PC-9 (cell line): ENCODE results near the gene EDEM1. TPM values are rescaled to one million over a fixed set of nuclear protein-coding genes. Genes with fewer than 3 reads are reported as not detected.
A peak's percentile ranks its signal among the peaks of the same experiment; 100 is the strongest.

Experiments used
- BruUV-seq: library from RNA; stranded (reverse); fragments of 400-500 nt; replicated peaks from 2 replicates; lab custom pipeline; 2021; lab: Mats Ljungman, UMichigan
- CTCF ChIA-PET: fragments of 300-600 bp; sonication (Branson Sonifier 250); formaldehyde crosslinking; loops from one replicate; lab custom pipeline; 2022; ENCODE audit warnings: antibody characterized with exemption; lab: Charles Lee
- POLR2A ChIA-PET: fragments of 300-600 bp; sonication (Branson Sonifier 250); formaldehyde crosslinking; loops from one replicate; lab custom pipeline; 2022; ENCODE audit warnings: antibody characterized with exemption; ENCODE audit not compliant: unreplicated experiment; lab: Charles Lee
- DNase-seq, 2 experiments: peaks; one replicate each; pipeline versions ENCODE4 v3.0.0 to v3.0.0-alpha.2; 2015 to 2022; ENCODE audit warnings: mixed read lengths in 1 of 2
- H2AFZ ChIP-seq: fragments of 200-600 bp; sonication (generic); 2 replicates; pipeline ENCODE4 v1.8.1; 2017; ENCODE audit warnings: antibody characterized with exemption
- H3F3A ChIP-seq: fragments of 200-600 bp; sonication (generic); 2 replicates; pipeline ENCODE4 v1.8.1; 2017; ENCODE audit warnings: antibody characterized with exemption, mild to moderate bottlenecking, low read depth; ENCODE audit not compliant: insufficient read depth
- H3K27ac ChIP-seq: fragments of 200-600 bp; sonication (generic); 2 replicates; pipeline ENCODE4 v1.6.1; 2016; ENCODE audit warnings: mixed run types
- H3K27me3 ChIP-seq: fragments of 200-600 bp; sonication (generic); 2 replicates; pipeline ENCODE4 v1.6.1; 2016; ENCODE audit warnings: low read depth, mixed run types; ENCODE audit not compliant: insufficient read depth
- H3K36me3 ChIP-seq: fragments of 200-600 bp; sonication (generic); 2 replicates; pipeline ENCODE4 v1.6.1; 2016; ENCODE audit warnings: low read depth, mixed run types
- H3K4me1 ChIP-seq: fragments of 200-600 bp; sonication (generic); replicated peaks from 2 replicates; pipeline ENCODE4 v1.6.1; 2016; ENCODE audit warnings: mixed run types; ENCODE audit not compliant: insufficient read depth
- H3K4me2 ChIP-seq: fragments of 200-600 bp; sonication (generic); 2 replicates; pipeline ENCODE4 v1.6.1; 2017; ENCODE audit warnings: mixed run types
- H3K4me3 ChIP-seq: fragments of 200-600 bp; sonication (generic); 2 replicates; pipeline ENCODE4 v1.6.1; 2016; ENCODE audit warnings: mixed run types
- H3K79me2 ChIP-seq: fragments of 200-600 bp; sonication (generic); 2 replicates; pipeline ENCODE4 v1.6.1; 2017; ENCODE audit warnings: low read depth, mixed run types
- H3K9me2 ChIP-seq: fragments of 200-600 bp; sonication (generic); 2 replicates; pipeline ENCODE4 v1.8.1; 2017; ENCODE audit warnings: mild to moderate bottlenecking; ENCODE audit not compliant: insufficient read depth
- H3K9me3 ChIP-seq: fragments of 200-600 bp; sonication (generic); 2 replicates; pipeline ENCODE4 v1.8.1; 2016; ENCODE audit warnings: low read depth; ENCODE audit not compliant: insufficient read depth
- H4K20me1 ChIP-seq: fragments of 200-600 bp; sonication (generic); 2 replicates; pipeline ENCODE4 v1.8.1; 2017; ENCODE audit not compliant: insufficient read depth
- CTCF ChIP-seq: fragments of 200-600 bp; sonication (generic); conservative IDR thresholded peaks from 2 replicates; pipeline ENCODE4 v1.6.1; 2017; ENCODE audit warnings: mixed run types, antibody characterized with exemption, mild to moderate bottlenecking, moderate library complexity
- EZH2 ChIP-seq: fragments of 200-600 bp; sonication (generic); IDR thresholded peaks from 2 replicates; pipeline ENCODE4 v1.8.0; 2017; ENCODE audit warnings: antibody characterized with exemption, low read depth
- intact Hi-C: fragments of 100-400 bp; cut with micrococcal nuclease; formaldehyde crosslinking; loops from one replicate; pipeline ENCODE4 v1.10.0; 2022; ENCODE audit not compliant: unreplicated experiment
- total RNA-seq: library from RNA; stranded (reverse); gene quantifications from 2 replicates; pipeline ENCODE4 v1.2.3, GENCODE V29; 2021

Gene EDEM1
- total RNA-seq, 1 experiment from 2014 or later = 55.9 TPM

GRCh38 chr3:5194341-5194740 is 6.8 kb downstream of the EDEM1 start:
- Histone ChIP-seq H3F3A (peaks cover 57% of the 10 kb centered on the region), H3K27ac (peak overlapping the region; percentile 100), H2AFZ (no peak overlapping the region), H3K4me2 (peak overlapping the region; percentile 89), H3K27me3 (no peaks in the 10 kb centered on the region), H3K9me3 (no peaks in the 10 kb centered on the region), H4K20me1 (no peaks in the 10 kb centered on the region), H3K36me3 (peaks cover 5% of the 10 kb centered on the region; the same call in 1 of the 2 replicates), H3K79me2 (peaks cover 86% of the 10 kb centered on the region), H3K4me1 (peaks cover 88% of the 10 kb centered on the region), H3K4me3 (no peak overlapping the region; the same call in 1 of the 2 replicates), H3K9me2 (no peaks in the 10 kb centered on the region)
- intact Hi-C loops = loop anchor here (2.0 kb wide), 1 partner anchor 72 kb away; the partner anchor contains the start of gene ARL8B
- no peak for DNase-seq
- POLR2A ChIA-PET = no interaction called here
- CTCF ChIA-PET = no interaction called here
- BruUV-seq = no TSS peak
- no peak for TF ChIP-seq CTCF
- TF ChIP-seq EZH2 = no peak

GRCh38 chr3:5194801-5195509 is 7.4 kb downstream of the EDEM1 start:
- TF ChIP-seq EZH2 = no peak
- no peak for TF ChIP-seq CTCF
- Histone ChIP-seq H3K4me1 (peaks cover 88% of the 10 kb centered on the region), H3K9me3 (no peaks in the 10 kb centered on the region), H3K36me3 (peaks cover 7% of the 10 kb centered on the region; the same call in 1 of the 2 replicates), H3K9me2 (no peaks in the 10 kb centered on the region), H3K27me3 (no peaks in the 10 kb centered on the region), H3F3A (peaks cover 57% of the 10 kb centered on the region), H2AFZ (no peak overlapping the region), H3K4me2 (peak overlapping the region; percentile 89), H3K4me3 (peak overlapping the region; percentile 19; the same call in 1 of the 2 replicates), H4K20me1 (no peaks in the 10 kb centered on the region), H3K27ac (peak overlapping the region; percentile 100), H3K79me2 (peaks cover 86% of the 10 kb centered on the region)
- ChIA-PET CTCF (interaction anchor here (0.7 kb wide), 2 partner anchors 24 to 139 kb away, joined by 3 to 5 read pairs; no protein-coding TSS in a partner anchor), POLR2A (interaction anchor here (0.6 to 0.7 kb wide), 2 partner anchors 353 to 505 kb away, joined by 4 read pairs; no protein-coding TSS in a partner anchor)
- intact Hi-C loops = loop anchor here (2.0 to 5.0 kb wide), 4 partner anchors 72 to 483 kb away; partner anchors contain the start of gene ARL8B
- peak; percentile 31 to 91 for DNase-seq
- TSS peak; percentile 7 for BruUV-seq

- peaks cover 57% of the 10 kb centered on the region for H3F3A ChIP-seq
- DNase-seq = peak in 1 of 2 experiments; percentile 34
- H3K4me2 ChIP-seq = peak overlapping the region; percentile 89
- H3K4me3 ChIP-seq = peak overlapping the region; percentile 19; the same call in 1 of the 2 replicates
- TF ChIP-seq EZH2 (no peak), CTCF (no peak)
- H3K27ac ChIP-seq = peak overlapping the region; percentile 100
- intact Hi-C loops = loop anchor here (2.0 to 5.0 kb wide), 5 partner anchors 73 to 483 kb away; partner anchors contain the start of genes ARL8B and BHLHE40
- peaks cover 84% of the 10 kb centered on the region for H3K4me1 ChIP-seq
- H3K36me3 ChIP-seq = peaks cover 7% of the 10 kb centered on the region; the same call in 1 of the 2 replicates
- CTCF ChIA-PET = interaction anchor here (0.7 kb wide), 2 partner anchors 24 to 140 kb away, joined by 3 to 5 read pairs; no protein-coding TSS in a partner anchor
- H3K9me2 ChIP-seq = no peaks in the 10 kb centered on the region
- no peak overlapping the region for H2AFZ ChIP-seq
- H3K9me3 ChIP-seq = no peaks in the 10 kb centered on the region
- POLR2A ChIA-PET = interaction anchor here (0.6 to 0.7 kb wide), 2 partner anchors 353 to 504 kb away, joined by 4 read pairs; no protein-coding TSS in a partner anchor
- H3K27me3 ChIP-seq = no peaks in the 10 kb centered on the region
- no TSS peak for BruUV-seq
- H4K20me1 ChIP-seq = no peaks in the 10 kb centered on the region
- peaks cover 84% of the 10 kb centered on the region for H3K79me2 ChIP-seq
Measured at GRCh38 chr3:5195605-5196004, 8.1 kb downstream of the EDEM1 start.
